AG04449 (cell line): Measurements from ENCODE around the gene ATAD5.
A peak's percentile ranks its signal among the peaks of the same experiment; 100 is the strongest.

Source experiments
- CTCF ChIA-PET: fragments of 350-600 bp; formaldehyde crosslinking; extraction: SDS; loops from one replicate; lab custom pipeline; 2021; ENCODE audit warnings: antibody characterized with exemption; lab: Yijun Ruan, JAX
- POLR2A ChIA-PET: fragments of 400-600, 350-600 bp; formaldehyde crosslinking; extraction: SDS; loops from one replicate; lab custom pipeline; 2020; ENCODE audit warnings: antibody characterized with exemption, inconsistent platforms; lab: Yijun Ruan, JAX
- DNase-seq: peaks from one replicate; pipeline ENCODE4 v3.0.0-alpha.2; 2010; ENCODE audit warnings: low read depth, low spot score
- H3K4me3 ChIP-seq: 2 replicates; pipeline ENCODE4 v1.5.1; 2011; ENCODE audit warnings: low read depth, mild to moderate bottlenecking, control low read depth, low read length
- CTCF ChIP-seq: IDR thresholded peaks from one replicate; pipeline ENCODE4 v1.5.1; 2011; ENCODE audit warnings: mild to moderate bottlenecking, moderate library complexity, low read length, control low read depth, inconsistent platforms; ENCODE audit not compliant: insufficient read depth; ENCODE audit errors: missing control alignments

Gene ATAD5

GRCh38 chr17:30915833-30916611 lies 84.3 kb downstream of the ATAD5 start:
- H3K4me3 ChIP-seq, result no peak overlapping the region
- no peak for DNase-seq
- TF ChIP-seq CTCF, result no peak
- ChIA-PET POLR2A (no interaction called here), CTCF (interaction anchor here (1.6 kb wide), 1 partner anchor 54 kb away, joined by 3 read pairs; the partner anchor contains the start of gene RNF135)

GRCh38 chr17:30917050-30917449 lies 85.3 kb downstream of the ATAD5 start:
- ChIA-PET POLR2A (no interaction called here), CTCF (interaction anchor here (0.6 kb wide), 1 partner anchor 684 kb away, joined by 4 read pairs; no protein-coding TSS in a partner anchor)
- no peak overlapping the region for H3K4me3 ChIP-seq
- DNase-seq, result no peak
- TF ChIP-seq CTCF, result no peak

- TF ChIP-seq CTCF, result no peak
- ChIA-PET POLR2A (no interaction called here), CTCF (no interaction called here)
- no peak overlapping the region for H3K4me3 ChIP-seq
- no peak for DNase-seq
Observed at GRCh38 chr17:30920282-30920681, 88.5 kb downstream of the ATAD5 start.

- TF ChIP-seq CTCF, result no peak
- no peak for DNase-seq
- H3K4me3 ChIP-seq, result no peak overlapping the region
- ChIA-PET CTCF (no interaction called here), POLR2A (no interaction called here)
Observed at GRCh38 chr17:30920683-30921543, 89.1 kb downstream of the ATAD5 start.

GRCh38 chr17:30921544-30922196 lies 89.9 kb downstream of the ATAD5 start, which contains the start of gene ADAP2:
ADAP2 (plus strand) TSS chr17:30921945; CDS start chr17:30922015, 70 bp downstream.
- POLR2A ChIA-PET, result no interaction called here
- no peak for TF ChIP-seq CTCF
- CTCF ChIA-PET, result no interaction called here
- H3K4me3 ChIP-seq, result peak within 1 kb of the TSS; percentile 29
- no peak for DNase-seq
